H1 (cell line): ENCODE results near the gene RADX. TPM values are rescaled to one million over a fixed set of nuclear protein-coding genes. Genes with fewer than 3 reads are reported as not detected.

Source experiments
- CHD7 ChIP-seq: fragments of 300-600 bp; sonication (generic); IDR thresholded peaks from 2 replicates; pipeline ENCODE4 v1.7.1; 2012; ENCODE audit warnings: low read length, moderate library complexity, mild to moderate bottlenecking, inconsistent platforms; ENCODE audit not compliant: insufficient replicate concordance
- CTBP2 ChIP-seq: IDR thresholded peaks from 2 replicates; pipeline ENCODE4 v1.7.0; 2011; ENCODE audit warnings: borderline replicate concordance, mild to moderate bottlenecking, moderate library complexity, mixed read lengths, low read length; ENCODE audit not compliant: insufficient read depth, insufficient read length
- NANOG ChIP-seq: IDR thresholded peaks from 2 replicates; pipeline ENCODE4 v1.6.1; 2011; ENCODE audit warnings: low read length, low read depth, mild to moderate bottlenecking, inconsistent platforms; ENCODE audit not compliant: insufficient read depth, poor library complexity, severe bottlenecking
- RBBP5 ChIP-seq: IDR thresholded peaks from 2 replicates; pipeline ENCODE4 v1.7.1; 2012; ENCODE audit warnings: low read depth, mild to moderate bottlenecking, inconsistent platforms, low read length, moderate library complexity, borderline replicate concordance
- USF2 ChIP-seq: IDR thresholded peaks from 2 replicates; pipeline ENCODE4 v1.6.1; 2011; ENCODE audit warnings: low read length, improper control_type of control experiment
- polyA plus RNA-seq, 7 experiments: library from polyadenylated mRNA; depleted of rRNA in 3 of 7; stranded (reverse) in 5 of 7; unstranded in 2 of 7; fragments of >200 nt in 5 of 7; fragments of 200-250 nt in 2 of 7; gene quantifications; 1 replicate in 5 of 7; 2 replicates in 1 of 7; 4 replicates in 1 of 7; pipeline versions ENCODE4 v1.2.1 to v1.2.3, GENCODE V29; 2011 to 2013; ENCODE audit warnings: missing spikeins in 2 of 7, mixed read lengths in 2 of 7
- total RNA-seq: library from RNA; stranded (reverse); fragmentation: NEBNext Ultra II Directional; extraction: Animal tissue kit (Norgen Biotek cat#: 25700); gene quantifications from 2 replicates; pipeline ENCODE4 v1.2.1, GENCODE V29; 2021

Gene RADX
- total and polyA plus RNA-seq, 2 of the 8 experiments (the other 6 are each of a cell fraction or from before 2014, with no cell fraction given): 1.7 to 4.5 TPM

- TF ChIP-seq CHD7: no peak
- no peak for TF ChIP-seq CTBP2
- no peak for TF ChIP-seq RBBP5
- no peak for TF ChIP-seq USF2
- no peak for TF ChIP-seq NANOG
Measured at GRCh38 chrX:106566362-106566761, 45.4 kb upstream of the RADX start (continued).
